Hematopoietic multipotent progenitor cell treated with erythropoietin and hydrocortisone succinate and interleukin-3 and kit ligand, for 4 days (in vitro differentiated cells): Measurements from ENCODE around the gene ADIPOQ.
"Not testable (repeated sequence)": the region's sequence is repeated elsewhere in the genome, so short reads cannot be mapped to it uniquely, and the experiment has no call there.

ENCODE experiments used
- DNase-seq: peaks from one replicate; pipeline ENCODE4 v3.0.0-alpha.2; 2015

ADIPOQ gene

DNA sequence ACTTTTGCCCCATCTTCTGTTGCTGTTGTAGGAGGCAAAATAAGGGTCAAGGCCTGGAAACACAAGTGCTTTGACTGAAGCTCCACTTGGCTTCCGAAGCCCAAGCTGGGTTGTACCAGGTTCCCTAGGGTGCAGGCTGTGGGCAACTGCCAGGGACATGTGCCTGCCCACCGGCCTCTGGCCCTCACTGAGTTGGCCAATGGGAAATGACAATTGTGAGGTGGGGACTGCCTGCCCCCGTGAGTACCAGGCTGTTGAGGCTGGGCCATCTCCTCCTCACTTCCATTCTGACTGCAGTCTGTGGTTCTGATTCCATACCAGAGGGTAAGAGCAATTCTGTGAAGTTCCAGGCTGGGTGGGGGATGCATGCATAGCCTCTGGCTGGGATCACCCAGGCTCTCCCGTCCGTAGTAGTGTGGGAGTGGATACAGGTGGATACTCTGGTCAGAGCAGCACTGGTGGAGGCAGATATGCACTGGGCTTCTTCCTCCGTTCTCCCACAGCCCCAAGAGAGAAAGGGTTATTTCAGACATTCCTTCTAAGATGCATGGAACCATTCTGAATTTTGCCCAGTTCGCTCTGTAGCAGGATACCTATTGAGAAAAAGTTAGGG is at the start of gene ADIPOQ:
ADIPOQ (plus strand) TSS at position 285 of the 613 bp plus-strand sequence. CDS start 10,349 bp downstream, outside the sequence.
- DNase-seq = no peak

DNA sequence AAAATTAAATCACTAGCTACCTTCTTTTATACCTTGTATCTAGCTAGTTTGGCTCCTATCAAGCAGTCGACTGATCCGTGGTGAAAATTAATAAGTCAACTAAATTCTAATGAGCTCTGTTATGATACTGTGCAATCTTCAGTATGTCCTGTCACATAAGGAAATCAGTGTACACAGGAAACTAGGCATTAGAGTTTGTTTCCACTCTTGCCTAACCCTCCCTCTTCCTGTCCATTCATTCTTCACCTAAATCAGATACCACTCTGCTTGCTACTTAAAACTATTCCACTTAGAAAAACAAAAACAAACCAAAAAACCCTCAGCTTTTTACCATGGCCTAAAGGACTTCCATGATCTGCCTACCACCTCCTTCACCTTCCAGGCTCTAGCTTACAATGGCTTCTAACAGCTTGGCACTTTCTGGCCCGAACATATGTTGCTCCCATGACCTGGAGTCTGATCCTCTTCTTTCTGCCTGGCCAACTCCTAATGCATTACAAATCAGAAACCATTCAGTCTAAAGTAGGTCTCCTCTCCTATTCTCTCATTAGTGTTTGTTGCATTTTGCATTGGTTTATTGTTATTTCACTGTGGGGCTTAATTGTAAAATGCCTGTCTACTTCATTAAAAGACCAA is 44.2 kb upstream of the ADIPOQ start:
- DNase-seq = no peak

DNA sequence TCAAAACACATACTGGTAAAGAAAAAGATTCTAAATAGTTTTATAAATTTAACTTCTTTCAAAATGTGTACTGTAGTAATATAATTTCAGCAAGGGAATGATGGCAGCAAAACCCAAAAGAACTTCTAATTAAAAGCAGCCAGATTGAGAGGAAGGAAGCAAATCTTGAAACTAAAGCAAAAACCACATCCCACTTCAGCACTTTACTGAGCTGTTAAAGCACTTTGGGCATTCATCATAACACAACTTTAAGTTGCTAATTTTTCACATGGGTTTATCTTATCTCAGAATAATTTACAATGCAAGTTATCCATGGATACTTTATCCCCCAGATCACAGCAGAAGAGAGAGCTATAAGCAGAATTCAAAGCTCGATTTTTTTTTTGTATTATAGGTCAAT is 42.2 kb upstream of the ADIPOQ start:
- no peak for DNase-seq

DNA sequence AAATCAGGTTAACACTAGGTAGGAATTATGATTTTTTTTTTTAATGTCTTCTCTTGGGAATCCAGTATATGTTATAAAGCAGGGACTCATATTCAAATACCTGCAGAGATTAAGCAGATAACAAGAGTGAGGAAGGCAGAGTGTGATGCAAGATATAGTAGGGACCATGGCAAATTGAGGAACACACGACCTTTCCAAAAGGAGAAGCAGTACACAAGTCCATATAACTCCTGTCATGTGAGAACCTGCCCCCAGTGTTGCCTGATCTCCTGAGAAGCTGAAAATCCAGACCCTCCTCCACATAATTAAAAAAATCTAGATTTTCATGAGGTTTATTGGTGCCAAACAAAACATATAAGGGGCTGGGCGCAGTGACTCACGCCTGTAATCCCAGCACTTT is 39.8 kb upstream of the ADIPOQ start:
- no peak for DNase-seq

DNA sequence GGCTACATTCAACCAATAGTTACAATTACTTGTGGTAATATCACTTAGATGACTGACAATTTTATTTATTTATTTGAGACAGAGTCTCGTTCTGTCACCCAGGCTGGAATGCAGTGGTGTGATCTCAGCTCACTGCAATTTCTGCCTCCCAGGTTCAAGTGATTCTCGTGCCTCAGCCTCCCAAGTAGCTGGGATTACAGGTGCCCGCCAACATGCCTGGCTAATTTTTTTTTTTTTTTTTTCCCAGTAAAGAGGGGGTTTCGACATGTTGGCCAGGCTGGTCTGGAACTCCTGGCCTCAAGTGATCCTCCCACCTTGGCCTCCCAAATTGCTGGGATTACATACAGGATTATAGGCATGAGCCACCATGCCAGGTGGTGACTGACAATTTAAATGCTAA is 39.1 kb upstream of the ADIPOQ start:
- not testable (repeated sequence) for DNase-seq

DNA sequence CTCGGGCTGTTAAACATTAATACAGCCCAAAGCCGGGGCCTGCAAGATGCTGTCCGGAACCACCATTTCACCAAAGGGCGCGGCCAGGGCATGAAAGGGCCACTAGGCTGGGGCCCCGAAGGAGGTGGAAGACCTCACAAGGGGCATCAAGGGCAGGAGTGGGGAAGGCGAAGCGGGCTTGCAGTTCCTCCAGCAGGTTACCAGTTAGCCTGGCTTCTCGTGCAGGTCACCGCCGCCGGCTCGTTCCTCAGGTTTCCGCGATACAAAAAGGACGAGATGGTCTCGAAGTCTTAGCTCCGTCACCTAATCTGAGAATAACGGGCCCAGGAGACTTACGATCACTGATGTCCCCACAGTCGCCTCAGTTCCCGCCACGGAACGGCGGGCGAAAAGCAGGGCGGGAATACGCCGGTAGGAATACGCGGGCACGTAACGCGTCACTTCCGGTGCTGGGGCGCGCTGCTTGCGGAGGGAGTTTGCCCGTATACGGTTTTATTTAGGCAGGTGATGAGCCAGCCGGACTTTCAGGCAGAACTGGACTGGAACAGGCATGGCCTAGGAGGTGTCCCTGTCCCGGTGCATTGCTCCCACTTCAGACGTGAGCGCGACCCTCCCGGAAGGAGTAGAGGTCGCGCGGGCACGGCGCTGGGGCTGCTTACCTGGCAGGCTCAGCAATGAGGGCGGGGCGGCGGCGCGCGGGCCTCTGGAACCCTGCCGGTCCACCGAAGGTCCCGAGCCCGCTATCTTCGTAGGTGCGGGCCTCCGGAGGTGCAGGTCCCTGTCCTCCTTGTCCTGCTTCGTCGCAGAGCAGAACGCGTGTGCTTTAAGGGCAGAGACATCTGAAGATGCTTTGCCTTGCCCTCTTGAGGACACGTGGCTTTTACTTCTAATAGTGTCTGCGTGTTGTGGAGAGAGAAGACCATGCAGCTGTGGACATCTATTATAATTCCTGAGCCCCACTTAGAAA is 36.1 kb upstream of the ADIPOQ start, which contains the start of gene RFC4:
RFC4 (minus strand) TSS at position 394 of the 967 bp plus-strand sequence. CDS start 1,769 bp downstream, outside the sequence.
- DNase-seq = peak; percentile 95

DNA sequence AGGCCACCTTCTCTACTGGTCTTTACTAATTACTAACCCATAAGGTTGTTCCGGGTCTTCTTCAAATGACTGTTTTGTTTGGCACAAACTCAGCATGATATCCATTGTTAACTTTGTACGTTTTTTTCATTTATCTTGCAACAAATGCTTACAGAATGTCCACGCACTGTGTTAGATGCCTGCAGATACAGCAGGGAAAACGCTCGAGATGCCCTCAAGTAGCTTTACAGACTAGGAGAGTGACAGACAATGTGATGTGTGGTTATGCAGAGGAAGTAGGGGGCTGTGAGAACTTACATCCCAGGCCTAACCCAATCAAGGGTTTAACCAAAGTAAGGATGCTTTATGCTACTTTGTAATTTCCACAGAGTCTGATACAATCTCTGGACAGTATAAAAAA is 35.3 kb upstream of the ADIPOQ start:
- peak; percentile 72 for DNase-seq

DNA sequence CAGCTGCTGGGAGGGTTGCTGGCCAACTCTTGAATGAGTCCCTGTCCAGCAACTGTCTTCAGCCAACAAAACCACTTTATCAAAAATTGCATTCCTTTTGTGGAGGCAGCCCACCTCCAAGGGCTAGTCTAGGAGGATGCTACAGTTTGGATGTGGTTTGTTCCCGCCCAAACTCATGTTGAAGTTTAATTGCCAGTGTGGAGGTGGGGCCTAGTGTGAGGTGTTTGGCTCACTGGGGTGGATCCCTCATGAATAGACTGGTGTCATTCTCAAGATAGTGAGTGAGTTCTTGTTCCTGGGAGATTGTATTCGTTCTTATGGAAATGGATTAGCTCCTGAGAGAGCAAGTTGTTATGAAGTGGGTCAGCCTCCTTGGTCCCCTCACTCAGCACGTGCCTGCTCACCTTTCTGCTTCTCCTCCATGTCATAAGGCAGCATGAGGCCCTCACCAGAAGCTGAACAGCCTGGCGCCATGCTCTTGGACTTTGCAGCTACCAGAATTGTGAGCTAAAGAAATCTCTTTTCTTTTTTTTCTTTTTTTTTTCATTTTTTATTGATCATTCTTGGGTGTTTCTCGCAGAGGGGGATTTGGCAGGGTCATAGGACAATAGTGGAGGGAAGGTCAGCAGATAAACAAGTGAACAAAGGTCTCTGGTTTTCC is 32.0 kb upstream of the ADIPOQ start:
- peak; percentile 67 for DNase-seq

DNA sequence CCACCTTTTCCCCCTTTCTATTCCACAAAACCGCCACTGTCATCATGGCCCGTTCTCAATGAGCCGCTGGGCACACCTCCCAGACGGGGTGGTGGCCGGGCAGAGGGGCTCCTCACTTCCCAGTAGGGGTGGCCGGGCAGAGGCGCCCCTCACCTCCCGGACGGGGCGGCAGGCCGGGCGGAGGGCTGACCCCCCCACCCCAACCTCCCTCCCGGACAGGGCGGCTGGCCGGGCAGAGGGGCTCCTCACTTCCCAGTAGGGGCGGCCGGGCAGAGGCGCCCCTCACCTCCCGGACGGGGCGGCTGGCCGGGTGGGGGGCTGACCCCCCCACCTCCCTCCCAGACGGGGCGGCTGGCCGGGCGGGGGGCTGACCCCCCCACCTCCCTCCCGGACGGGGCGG is 31.2 kb upstream of the ADIPOQ start:
- not testable (repeated sequence) for DNase-seq

DNA sequence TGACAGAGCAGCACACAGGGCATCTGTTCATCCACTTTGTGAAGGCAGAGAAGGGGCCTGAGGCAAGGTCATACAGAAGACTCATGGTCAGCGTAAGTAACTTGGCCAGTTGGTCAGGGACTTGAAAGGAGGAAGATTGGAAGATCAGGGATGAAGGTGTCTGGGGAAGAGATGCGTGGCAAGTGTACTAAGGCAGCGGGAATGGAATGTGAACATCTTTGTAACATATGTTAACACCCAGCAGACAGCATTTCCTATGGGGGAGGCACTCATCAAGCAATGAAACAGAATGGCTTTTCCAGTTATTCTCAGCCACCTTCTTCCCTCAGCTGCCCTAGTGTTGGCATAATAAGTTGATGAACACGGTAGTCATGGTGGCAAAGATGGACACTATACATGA is 28.4 kb upstream of the ADIPOQ start:
- DNase-seq = no peak

DNA sequence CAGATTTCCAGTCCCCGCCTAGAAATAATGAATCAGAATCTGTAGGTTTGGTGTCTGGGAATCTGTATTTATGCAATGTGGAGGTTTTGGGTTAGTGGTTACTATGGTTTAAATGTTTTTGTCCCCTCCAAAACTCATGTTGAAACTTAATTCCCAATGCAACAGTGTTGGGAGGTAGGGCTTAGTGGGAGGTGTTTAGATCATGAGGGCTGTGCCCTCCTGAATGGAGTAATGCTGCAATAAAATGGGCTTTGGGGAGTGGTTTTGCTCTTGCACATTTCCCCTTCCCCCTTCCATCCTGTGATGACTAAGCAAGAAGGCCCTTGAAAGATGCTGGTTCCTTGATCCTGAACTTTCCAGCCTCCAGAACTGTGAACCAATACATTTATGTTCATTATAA is 27.1 kb upstream of the ADIPOQ start:
- peak; percentile 68 for DNase-seq

DNA sequence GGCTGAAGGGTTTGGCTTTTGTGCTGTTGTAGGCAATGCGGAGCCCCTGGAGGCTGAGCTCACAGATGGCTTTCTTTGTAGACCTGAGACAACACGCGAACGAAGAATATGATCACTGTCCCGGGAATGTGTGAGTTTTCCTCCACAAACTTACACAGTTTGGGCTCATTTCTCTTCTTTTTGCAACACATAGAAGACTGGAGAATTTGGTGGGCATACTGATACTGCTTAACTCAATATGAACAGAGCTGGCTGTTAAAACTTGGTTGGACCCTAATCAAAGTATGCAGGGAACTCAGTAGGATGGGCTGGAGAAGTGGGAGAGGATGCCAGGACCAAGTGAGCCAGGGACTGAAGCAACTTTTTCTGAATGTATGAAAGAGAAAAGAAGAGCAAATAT is 24.0 kb upstream of the ADIPOQ start:
- no peak for DNase-seq

DNA sequence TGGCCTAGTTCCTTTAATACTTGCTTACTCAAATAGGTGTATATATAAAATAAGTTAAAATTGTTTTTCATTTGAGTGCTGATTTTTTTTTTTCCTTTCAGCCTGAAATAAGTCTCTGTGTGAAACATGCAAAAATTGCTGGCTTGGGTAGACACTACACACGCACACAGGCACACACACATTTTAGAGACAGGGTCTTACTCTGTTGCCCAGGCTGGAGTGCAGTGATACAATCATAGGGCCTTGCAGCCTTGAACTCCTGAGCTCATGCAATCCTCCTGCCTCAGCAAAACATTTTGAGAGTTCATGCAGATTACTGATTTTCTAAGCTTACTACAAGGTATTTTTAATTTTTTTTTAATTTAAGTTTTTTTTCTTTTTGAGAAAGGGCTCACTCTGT is 23.6 kb upstream of the ADIPOQ start:
- DNase-seq = no peak

DNA sequence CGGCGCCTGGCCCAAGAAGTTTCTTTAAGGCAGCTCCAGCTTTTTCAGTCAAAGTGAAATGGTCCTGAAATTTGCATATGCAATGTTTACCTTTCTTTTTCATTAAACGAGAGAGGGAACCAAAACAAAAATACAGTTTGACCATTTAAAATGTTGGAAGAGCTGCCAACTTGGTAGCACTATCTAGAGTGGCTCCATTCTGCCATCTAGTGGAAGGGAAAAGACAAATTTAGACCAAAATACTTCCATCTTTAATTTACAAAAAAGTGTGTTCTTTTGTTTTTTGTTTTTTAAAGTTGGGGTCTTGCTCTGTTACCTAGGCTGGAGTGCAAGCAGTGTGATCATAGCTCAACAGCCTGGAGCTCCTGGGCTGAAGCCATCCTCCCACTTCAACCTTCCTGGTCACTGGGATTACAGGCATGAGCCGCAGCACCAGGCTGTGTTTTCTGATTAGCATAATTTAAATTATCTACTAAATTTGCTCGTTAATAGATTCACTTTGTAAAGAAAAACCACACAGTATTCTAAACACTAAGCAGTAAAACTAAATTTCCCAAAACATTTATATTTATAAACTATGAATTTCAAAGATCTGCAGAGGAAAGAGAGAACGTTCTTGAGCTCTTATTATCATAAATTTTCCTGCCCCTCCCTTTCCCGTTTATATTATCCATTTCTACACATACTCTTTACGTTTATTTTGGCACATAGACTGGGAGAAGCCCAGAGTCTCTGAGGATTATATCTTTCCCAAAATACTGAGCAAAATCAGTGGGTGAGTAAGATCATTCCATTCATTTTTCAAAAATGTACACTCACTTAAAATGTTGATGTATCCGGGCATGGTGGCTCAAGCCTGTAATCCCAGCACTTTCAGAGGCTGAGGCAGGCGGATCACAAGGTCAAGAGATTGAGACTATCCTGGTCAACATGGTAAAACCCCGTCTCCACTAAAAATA is 20.8 kb upstream of the ADIPOQ start:
- peak; percentile 87 for DNase-seq

DNA sequence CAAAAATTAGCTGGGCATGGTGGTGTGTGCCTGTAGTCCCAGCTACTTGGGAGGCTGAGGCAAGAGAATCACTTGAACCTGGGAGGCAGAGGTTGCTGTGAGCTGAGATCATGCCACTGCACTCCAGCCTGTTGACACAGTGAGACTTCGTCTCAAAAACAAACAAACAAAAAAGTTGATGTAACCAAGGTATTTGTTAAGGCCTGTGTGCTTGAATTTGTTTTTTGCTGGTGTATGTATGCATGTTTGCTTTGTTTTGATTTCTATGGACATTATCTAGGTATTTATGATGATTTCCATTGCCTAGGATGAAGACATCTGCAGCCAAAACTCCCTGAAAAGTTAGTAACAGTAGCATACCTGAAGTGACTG is 20.1 kb upstream of the ADIPOQ start:
- not testable (repeated sequence) for DNase-seq

DNA sequence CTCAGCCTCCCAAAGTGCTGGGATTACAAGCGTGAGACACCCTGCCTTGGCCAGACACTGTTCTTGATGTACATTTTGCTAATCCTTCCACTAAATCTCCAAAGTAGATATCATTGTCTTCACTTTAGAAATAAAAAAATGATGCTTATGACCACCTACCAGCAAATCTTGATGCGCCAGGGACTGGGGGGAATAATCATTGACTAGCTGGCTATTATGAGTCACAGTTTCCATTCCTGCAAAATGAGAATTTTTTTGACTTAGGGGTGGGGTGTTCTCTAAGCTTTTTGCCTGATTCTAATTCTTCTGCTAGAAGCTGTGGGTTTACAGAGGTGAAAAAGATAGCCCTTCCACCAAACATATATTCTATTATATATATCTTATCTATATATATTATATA is 19.1 kb upstream of the ADIPOQ start:
- DNase-seq = peak; percentile 43

DNA sequence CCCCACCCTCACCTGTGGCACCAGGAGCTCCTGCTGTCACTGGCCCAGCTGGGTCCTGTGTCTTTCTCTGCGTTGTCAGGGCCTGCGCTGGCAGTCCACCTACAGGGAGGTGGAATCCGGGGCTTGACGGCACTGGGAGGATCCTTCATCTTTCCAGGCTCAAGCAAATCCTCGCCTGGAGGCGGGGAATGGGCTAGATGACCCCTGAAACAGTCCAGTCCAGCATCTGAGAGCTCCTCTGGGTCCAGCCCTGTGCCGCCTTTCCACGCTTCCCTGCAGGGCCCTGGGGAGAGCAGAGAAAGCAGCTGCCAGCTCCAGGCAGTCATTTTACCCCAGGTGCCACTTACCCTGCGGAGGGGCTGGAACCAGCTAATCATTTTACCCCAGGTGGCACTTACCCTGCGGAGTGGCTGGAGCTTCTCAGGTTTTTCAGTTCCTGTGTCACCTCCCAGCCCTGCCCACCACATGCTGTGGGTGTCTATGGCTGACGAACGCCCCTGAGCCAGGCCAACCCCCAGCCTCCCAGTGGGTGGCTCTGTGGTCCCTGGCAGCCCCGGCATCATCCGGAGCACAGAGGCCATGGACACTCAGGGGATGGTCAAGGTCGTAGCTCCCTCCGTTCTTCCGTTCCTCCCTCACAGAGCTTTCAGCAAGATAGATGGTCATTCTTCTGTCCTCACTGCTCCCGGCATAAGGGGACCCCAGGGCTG is 17.9 kb upstream of the ADIPOQ start:
- peak; percentile 14 for DNase-seq

DNA sequence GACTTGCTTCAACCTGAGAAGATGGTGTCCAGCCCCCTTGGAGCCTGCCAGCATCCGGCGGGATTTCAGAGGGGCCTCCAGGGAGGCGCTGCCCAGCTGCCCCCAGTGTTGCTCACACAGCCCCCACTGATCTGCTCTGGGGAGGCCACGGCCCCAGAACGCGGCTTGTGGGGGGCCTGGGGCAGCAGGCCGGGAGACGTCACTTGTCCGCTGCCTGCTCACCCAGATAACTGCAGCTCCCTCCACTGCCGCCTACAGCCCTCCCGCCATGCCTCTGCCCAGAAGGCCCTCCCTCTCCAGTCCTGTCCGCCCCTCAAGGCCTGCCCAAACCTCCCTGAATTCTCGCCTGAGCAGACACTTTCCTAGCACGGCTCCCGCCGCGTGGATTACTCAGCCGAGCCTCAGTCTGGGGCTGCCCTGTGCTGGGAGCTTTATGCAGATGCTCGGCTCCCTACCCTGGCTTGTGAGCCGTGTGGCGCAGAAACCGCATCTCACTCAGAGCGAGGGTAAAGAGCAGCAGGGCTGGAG is 17.2 kb upstream of the ADIPOQ start:
- DNase-seq = peak; percentile 88

DNA sequence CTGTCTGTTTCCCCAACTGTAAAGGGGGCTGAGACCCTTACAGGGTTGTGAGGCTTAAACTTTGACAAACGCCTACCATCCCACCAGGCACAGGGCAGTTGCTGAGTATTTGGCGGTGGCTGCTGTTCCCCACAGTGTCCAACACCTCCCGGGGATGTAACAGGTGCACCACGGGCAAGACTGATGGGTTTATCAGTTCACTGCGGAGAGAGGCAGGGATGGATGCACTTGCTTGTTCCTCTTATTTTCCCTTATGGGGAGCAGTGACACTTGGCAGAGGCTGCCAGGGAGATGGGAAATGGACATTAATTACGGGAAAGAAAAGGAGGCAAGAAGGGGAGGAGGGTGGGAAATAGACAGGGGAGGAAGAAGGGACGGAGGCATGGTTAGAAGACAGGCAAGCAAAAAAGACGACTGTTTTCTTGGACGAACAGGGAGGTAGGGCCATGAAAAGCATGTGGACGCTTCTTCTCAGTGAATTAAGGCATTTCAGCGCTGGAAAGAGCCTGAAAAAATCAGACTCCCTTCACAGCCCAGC is 16.6 kb upstream of the ADIPOQ start:
- peak; percentile 31 for DNase-seq

DNA sequence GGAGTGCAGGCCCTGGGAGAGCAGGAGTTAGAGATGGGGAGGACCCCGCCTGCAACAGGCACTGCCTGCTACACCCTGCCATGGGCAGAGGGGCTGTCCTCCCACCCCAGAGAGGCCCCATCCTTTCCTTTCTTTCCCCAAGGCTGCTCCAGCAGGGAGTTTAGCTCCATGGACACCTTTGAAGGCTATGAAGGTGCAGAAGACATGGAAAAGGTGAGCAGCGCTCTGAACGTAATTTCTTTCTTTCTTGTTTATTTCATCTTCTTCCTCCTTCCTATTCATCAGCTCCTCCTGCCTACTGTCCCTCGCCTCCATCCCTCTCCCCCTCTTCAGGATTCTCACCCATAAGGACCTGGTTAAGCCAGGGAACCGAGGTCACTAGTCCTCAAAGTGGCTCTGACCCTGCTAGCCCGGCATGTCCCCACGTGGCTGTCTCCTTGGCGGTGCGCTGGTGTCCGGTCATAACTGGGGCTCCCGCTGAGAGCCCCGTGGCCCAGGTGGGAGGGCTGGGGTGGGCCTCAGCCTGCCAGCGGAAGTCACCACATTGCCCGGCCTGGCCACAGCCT is 16.0 kb upstream of the ADIPOQ start:
- peak; percentile 19 for DNase-seq
